ENCODE measurements around the gene STARD7. TPM values are rescaled to one million over a fixed set of nuclear protein-coding genes. Genes with fewer than 3 reads are reported as not detected.

STARD7 gene
- total and polyA plus RNA-seq, 10 of the 15 experiments (the other 5 are each of a cell fraction or from before 2014, with no cell fraction given) = 85.4 to 237 (median 153) TPM

DNA sequence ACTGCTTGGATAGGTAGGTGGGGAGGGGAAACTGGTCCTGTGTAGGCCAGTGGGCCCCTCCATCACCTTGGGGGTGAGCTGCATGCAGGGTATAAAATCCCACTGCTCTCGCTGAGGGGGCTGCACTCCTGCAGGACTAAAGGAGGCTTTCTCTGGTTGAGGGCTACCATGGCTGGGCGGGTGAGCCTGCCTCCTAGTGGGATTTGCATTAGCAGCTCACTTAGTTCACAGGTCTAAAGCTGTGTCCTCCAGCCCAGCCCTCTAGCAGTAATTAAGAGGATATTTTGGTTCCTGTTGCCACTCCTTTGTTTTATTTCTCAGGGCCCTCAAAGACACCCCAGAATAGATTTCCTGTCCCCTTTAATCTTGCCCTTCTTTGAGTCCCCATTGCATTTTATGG lies 32.6 kb upstream of the STARD7 start:
- H3K4me2 ChIP-seq (ENCODE audit: control insufficient read depth, insufficient read depth) = peak overlapping the region; percentile 90; the same call in 1 of the 2 replicates
- H3K9me3 ChIP-seq (replicated peaks; ENCODE audit: control insufficient read depth, insufficient read depth, low read length) = no peaks in the 10 kb centered on the region
- H3K4me1 ChIP-seq (ENCODE audit: control insufficient read depth, insufficient read depth, low read length) = peaks cover 32% of the 10 kb centered on the region
- H3K27me3 ChIP-seq (replicated peaks in 1 of 2; ENCODE audit: control insufficient read depth in 2 of 2, insufficient read depth in 2 of 2, low read length in 1 of 2) = no peaks in the 10 kb centered on the region
- ChIA-PET SMC1A (ENCODE audit: uncharacterized antibody, unreplicated experiment) (interaction anchor here (0.8 to 4.4 kb wide), 12 partner anchors 8 to 95 kb away, joined by 3 to 26 read pairs (median 4); partner anchors contain the start of gene NCAPH), RAD21 (ENCODE audit: unreplicated experiment) (interaction anchor here (1.1 to 3.5 kb wide), 6 partner anchors 8 to 65 kb away, joined by 3 to 13 read pairs (median 4); partner anchors contain the start of gene STARD7), POLR2A (interaction anchor here (1.1 to 2.7 kb wide), 5 partner anchors 7 to 37 kb away, joined by 5 to 14 read pairs (median 7); no protein-coding TSS in a partner anchor), CTCF (interaction anchor here (0.8 to 3.1 kb wide), 15 partner anchors 7 to 249 kb away, joined by 3 to 18 read pairs (median 4); partner anchors contain the start of genes ASTL and STARD7)
- peak; percentile 35 for FAIRE-seq
- H3K27ac ChIP-seq (ENCODE audit: control insufficient read depth, insufficient read depth) = peak overlapping the region; percentile 89; the same call in 1 of the 2 replicates
- H3K4me3 ChIP-seq = no peak overlapping the region
- no peak for DNase-seq (ENCODE audit: low read depth, low spot score)
- H4K20me1 ChIP-seq (ENCODE audit: control insufficient read depth, insufficient read depth) = no peaks in the 10 kb centered on the region
- 79% methylated on average over 2 of the region's 2 CpGs for WGBS (ENCODE audit: insufficient coverage, insufficient replicate concordance, low lambda C conversion rate, missing lambda C conversion rate)
- no peak overlapping the region for H2AFZ ChIP-seq (ENCODE audit: control insufficient read depth, low read depth, low read length)
- BruUV-seq (replicated peaks) = no TSS peak
- no peak overlapping the region for H3K9ac ChIP-seq (ENCODE audit: control insufficient read depth, insufficient read depth, low read length)
- in situ Hi-C loops (cut with MboI) (no loop called here), intact Hi-C loops (cut with micrococcal nuclease; ENCODE audit: unreplicated experiment) (no loop called here)
- no peaks in the 10 kb centered on the region; a peak in 1 of 4 replicates for H3K36me3 ChIP-seq (ENCODE audit: control insufficient read depth in 2 of 2, insufficient read depth in 2 of 2, low read length in 1 of 2)
- ATAC-seq = no peak; the same call in 2 of the 3 replicates
- H3K79me2 ChIP-seq (ENCODE audit: control insufficient read depth, insufficient read depth, low read length) = no peaks in the 10 kb centered on the region
- TF ChIP-seq BACH1 (IDR thresholded peaks at IDR 0.05; ENCODE audit: borderline replicate concordance) (no peak), TCF3 (IDR thresholded peaks at IDR 0.05; ENCODE audit: borderline replicate concordance, insufficient read depth, low read depth, low read length) (no peak), NR2C1 (IDR thresholded peaks at IDR 0.05) (no peak), DPF2 (IDR thresholded peaks at IDR 0.05) (no peak), SMAD5 (IDR thresholded peaks at IDR 0.05; ENCODE audit: low read depth) (no peak), POU2F2 (IDR thresholded peaks at IDR 0.05; ENCODE audit: borderline replicate concordance, low read depth, low read length) (no peak), SIX5 (IDR thresholded peaks at IDR 0.05; ENCODE audit: low read depth, low read length, severe bottlenecking) (no peak), LARP7 (IDR thresholded peaks at IDR 0.05) (no peak), NFYA (IDR thresholded peaks at IDR 0.05; ENCODE audit: borderline replicate concordance, low read depth, low read length) (no peak), MEF2B (IDR thresholded peaks at IDR 0.05; ENCODE audit: partially characterized antibody, poor library complexity, severe bottlenecking) (no peak), SMARCA5 (IDR thresholded peaks at IDR 0.05) (no peak), RAD21 (IDR thresholded peaks at IDR 0.05; ENCODE audit: insufficient read depth, low read depth, low read length) (peak; percentile 30; the same call in 1 of the 2 replicates), KLF5 (IDR thresholded peaks at IDR 0.05; ENCODE audit: partially characterized antibody) (no peak), SMC3 (IDR thresholded peaks at IDR 0.05; ENCODE audit: borderline replicate concordance, low read length) (0 out of 2 replicates have a peak, but pooled peaks have one; percentile 12), NR2F1 (conservative IDR thresholded peaks at IDR 0.05) (no peak), CREM (IDR thresholded peaks at IDR 0.05; ENCODE audit: low read depth) (no peak), NFXL1 (IDR thresholded peaks at IDR 0.05; ENCODE audit: borderline replicate concordance) (no peak), ASH2L (IDR thresholded peaks at IDR 0.05; ENCODE audit: borderline replicate concordance, low read depth) (no peak)
- TF ChIP-seq, protein P1, sequence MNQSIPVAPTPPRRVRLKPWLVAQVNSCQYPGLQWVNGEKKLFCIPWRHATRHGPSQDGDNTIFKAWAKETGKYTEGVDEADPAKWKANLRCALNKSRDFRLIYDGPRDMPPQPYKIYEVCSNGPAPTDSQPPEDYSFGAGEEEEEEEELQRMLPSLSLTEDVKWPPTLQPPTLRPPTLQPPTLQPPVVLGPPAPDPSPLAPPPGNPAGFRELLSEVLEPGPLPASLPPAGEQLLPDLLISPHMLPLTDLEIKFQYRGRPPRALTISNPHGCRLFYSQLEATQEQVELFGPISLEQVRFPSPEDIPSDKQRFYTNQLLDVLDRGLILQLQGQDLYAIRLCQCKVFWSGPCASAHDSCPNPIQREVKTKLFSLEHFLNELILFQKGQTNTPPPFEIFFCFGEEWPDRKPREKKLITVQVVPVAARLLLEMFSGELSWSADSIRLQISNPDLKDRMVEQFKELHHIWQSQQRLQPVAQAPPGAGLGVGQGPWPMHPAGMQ (IDR thresholded peaks at IDR 0.05; ENCODE audit: borderline replicate concordance) = no peak
- TF ChIP-seq, protein P2, sequence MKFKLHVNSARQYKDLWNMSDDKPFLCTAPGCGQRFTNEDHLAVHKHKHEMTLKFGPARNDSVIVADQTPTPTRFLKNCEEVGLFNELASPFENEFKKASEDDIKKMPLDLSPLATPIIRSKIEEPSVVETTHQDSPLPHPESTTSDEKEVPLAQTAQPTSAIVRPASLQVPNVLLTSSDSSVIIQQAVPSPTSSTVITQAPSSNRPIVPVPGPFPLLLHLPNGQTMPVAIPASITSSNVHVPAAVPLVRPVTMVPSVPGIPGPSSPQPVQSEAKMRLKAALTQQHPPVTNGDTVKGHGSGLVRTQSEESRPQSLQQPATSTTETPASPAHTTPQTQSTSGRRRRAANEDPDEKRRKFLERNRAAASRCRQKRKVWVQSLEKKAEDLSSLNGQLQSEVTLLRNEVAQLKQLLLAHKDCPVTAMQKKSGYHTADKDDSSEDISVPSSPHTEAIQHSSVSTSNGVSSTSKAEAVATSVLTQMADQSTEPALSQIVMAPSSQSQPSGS (IDR thresholded peaks at IDR 0.05; ENCODE audit: low read length) = no peak
- TF ChIP-seq, protein P3, sequence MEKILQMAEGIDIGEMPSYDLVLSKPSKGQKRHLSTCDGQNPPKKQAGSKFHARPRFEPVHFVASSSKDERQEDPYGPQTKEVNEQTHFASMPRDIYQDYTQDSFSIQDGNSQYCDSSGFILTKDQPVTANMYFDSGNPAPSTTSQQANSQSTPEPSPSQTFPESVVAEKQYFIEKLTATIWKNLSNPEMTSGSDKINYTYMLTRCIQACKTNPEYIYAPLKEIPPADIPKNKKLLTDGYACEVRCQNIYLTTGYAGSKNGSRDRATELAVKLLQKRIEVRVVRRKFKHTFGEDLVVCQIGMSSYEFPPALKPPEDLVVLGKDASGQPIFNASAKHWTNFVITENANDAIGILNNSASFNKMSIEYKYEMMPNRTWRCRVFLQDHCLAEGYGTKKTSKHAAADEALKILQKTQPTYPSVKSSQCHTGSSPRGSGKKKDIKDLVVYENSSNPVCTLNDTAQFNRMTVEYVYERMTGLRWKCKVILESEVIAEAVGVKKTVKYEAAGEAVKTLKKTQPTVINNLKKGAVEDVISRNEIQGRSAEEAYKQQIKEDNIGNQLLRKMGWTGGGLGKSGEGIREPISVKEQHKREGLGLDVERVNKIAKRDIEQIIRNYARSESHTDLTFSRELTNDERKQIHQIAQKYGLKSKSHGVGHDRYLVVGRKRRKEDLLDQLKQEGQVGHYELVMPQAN (conservative IDR thresholded peaks at IDR 0.05) = no peak

All from GM12878 (cell line).